Upper lobe of left lung (tissue), 6 donors: ENCODE results near the gene BIRC3. TPM values are rescaled to one million over a fixed set of nuclear protein-coding genes. Genes with fewer than 3 reads are reported as not detected.

Source experiments
- ATAC-seq, 2 donors: fragments of 200-7000 bp; cut with Tn5 transposase; one replicate each; pipeline ENCODE4 v1.9.1; 2022; ENCODE audit warnings: mild to moderate bottlenecking in 2 of 2, moderate library complexity in 2 of 2; ENCODE audit not compliant: low FRiP score in 2 of 2
- DNase-seq, 2 donors: peaks; one replicate each; pipeline ENCODE4 v3.0.0-alpha.2; 2019 to 2020
- H3K27ac ChIP-seq, 4 donors: fragments of 200-600 bp; sonication (generic); one replicate each; pipeline ENCODE4 v1.5.1; 2016 to 2019
- H3K27me3 ChIP-seq, 4 donors: fragments of 200-600 bp; sonication (generic); one replicate each; pipeline ENCODE4 v1.5.1; 2017 to 2019
- H3K36me3 ChIP-seq, 4 donors: fragments of 200-600 bp; sonication (generic); one replicate each; pipeline ENCODE4 v1.5.1; 2016 to 2019
- H3K4me1 ChIP-seq, 4 donors: fragments of 200-600 bp; sonication (generic); one replicate each; pipeline ENCODE4 v1.5.1; 2018 to 2019
- H3K4me3 ChIP-seq, 4 donors: fragments of 200-600 bp; sonication (generic); one replicate each; pipeline ENCODE4 v1.5.1; 2017 to 2019; ENCODE audit warnings: mild to moderate bottlenecking in 2 of 4, moderate library complexity in 1 of 4
- H3K9me3 ChIP-seq, 4 donors: fragments of 200-600 bp; sonication (generic); one replicate each; pipeline ENCODE4 v1.5.1; 2018 to 2019
- CTCF ChIP-seq, 6 experiments: fragments of 450-650 bp in 4 of 6; fragments of 200-600 bp in 2 of 6; sonication (generic) in 2 of 6; IDR thresholded peaks; one replicate each; pipeline ENCODE4 v1.5.1; 2016 to 2019; ENCODE audit warnings: antibody characterized with exemption in 6 of 6
- EP300 ChIP-seq, 4 donors: sonication (generic); formaldehyde crosslinking; IDR thresholded peaks; one replicate each; pipeline ENCODE4 v1.5.1; 2017; ENCODE audit warnings: antibody characterized with exemption in 4 of 4, control low read depth in 2 of 4
- POLR2A ChIP-seq, 4 donors: fragments of 450-650 bp; IDR thresholded peaks; one replicate each; pipeline ENCODE4 v1.5.1; 2016 to 2017; ENCODE audit warnings: antibody characterized with exemption in 4 of 4, mild to moderate bottlenecking in 2 of 4
- POLR2AphosphoS5 ChIP-seq, 2 donors: sonication (generic); formaldehyde crosslinking; IDR thresholded peaks; one replicate each; pipeline ENCODE4 v1.5.1; 2017; ENCODE audit warnings: antibody characterized with exemption in 2 of 2
- WGBS, 2 donors: methylation state at CpG; one replicate each; pipeline ENCODE4 v1.1.5; 2017 to 2018; 5-methylcytosine and 5-hydroxymethylcytosine counted together
- total RNA-seq, 6 donors: library from RNA; depleted of rRNA in 4 of 6; stranded (reverse); fragments of >200 nt in 4 of 6; gene quantifications; one replicate each; pipeline versions ENCODE4 v1.1.0 to v1.2.1, GENCODE V29; 2016 to 2021
- donor health status: DM: no; HTN: no; CAD: no; lungs with moderate emphysema.
- donor health status: DM: no; HTN: yes; CAD: no; lungs with severe emphysema.

The BIRC3 gene
- total RNA-seq, 6 donors from 2014 or later: 8.8 to 39.5 (median 19.1) TPM

DNA sequence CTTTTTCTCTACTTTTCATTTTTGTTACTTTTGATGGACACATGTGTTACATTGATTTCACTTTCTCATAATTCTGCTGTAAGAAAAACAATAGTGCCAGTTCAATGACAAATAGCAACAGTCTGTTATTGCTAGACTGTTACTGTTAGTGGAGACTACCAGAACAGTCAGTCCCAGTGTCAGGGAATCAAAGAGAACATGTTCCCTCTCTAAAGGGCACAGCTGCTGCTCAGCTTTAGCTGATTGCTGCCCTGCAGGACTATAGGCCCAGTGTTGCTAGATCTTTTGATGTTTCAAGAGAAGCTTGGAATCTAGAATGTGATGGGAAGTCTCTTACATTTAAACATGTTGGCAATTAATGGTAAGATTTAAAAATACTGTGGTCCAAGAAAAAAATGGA, 3.4 kb downstream of the BIRC3 start:
- Histone ChIP-seq H3K4me3 (peak overlapping the region in 1 of 4 donors; percentile 62), H3K36me3 (peaks cover 0 to under 1% (median 0%) of the 10 kb centered on the region in 4 donors), H3K9me3 (no peaks in the 10 kb centered on the region), H3K27me3 (no peaks in the 10 kb centered on the region), H3K4me1 (peaks cover 3 to 37% (median 34%) of the 10 kb centered on the region in 4 donors), H3K27ac (peak overlapping the region in 3 of 4 donors; percentile 73 to 83 (median 80))
- DNase-seq (no peak), ATAC-seq (no peak)
- TF ChIP-seq POLR2AphosphoS5 (IDR thresholded peaks at IDR 0.05) (peak in 1 of 2 donors; percentile 64), EP300 (IDR thresholded peaks at IDR 0.05) (peak in 2 of 4 donors; percentile 71 to 74), CTCF (IDR thresholded peaks at IDR 0.05) (no peak)

DNA sequence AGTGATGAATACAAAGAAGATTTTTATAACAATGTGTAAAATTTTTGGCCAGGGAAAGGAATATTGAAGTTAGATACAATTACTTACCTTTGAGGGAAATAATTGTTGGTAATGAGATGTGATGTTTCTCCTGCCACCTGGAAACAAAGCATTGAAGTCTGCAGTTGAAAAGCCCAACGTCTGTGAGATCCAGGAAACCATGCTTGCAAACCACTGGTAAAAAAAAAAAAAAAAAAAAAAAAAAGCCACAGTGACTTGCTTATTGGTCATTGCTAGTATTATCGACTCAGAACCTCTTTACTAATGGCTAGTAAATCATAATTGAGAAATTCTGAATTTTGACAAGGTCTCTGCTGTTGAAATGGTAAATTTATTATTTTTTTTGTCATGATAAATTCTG, 5.3 kb downstream of the BIRC3 start:
- TF ChIP-seq POLR2A (IDR thresholded peaks at IDR 0.05) (no peak), EP300 (IDR thresholded peaks at IDR 0.05) (no peak), POLR2AphosphoS5 (IDR thresholded peaks at IDR 0.05) (no peak), CTCF (IDR thresholded peaks at IDR 0.05) (no peak)
- H3K4me1 ChIP-seq: peaks cover 3 to 37% (median 27%) of the 10 kb centered on the region in 4 donors
- WGBS, 2 donors: 36 to 43% methylated on average over 2 of the region's 2 CpGs
- H3K9me3 ChIP-seq: no peaks in the 10 kb centered on the region
- H3K27ac ChIP-seq: no peak overlapping the region
- peaks cover 0 to 18% (median 5%) of the 10 kb centered on the region in 4 donors for H3K36me3 ChIP-seq
- no peaks in the 10 kb centered on the region for H3K27me3 ChIP-seq
- no peak overlapping the region for H3K4me3 ChIP-seq
- ATAC-seq (no peak), DNase-seq (no peak)

- Histone ChIP-seq H3K27ac (peak overlapping the region in 1 of 4 donors; percentile 9), H3K4me1 (peaks cover 3 to 29% (median 20%) of the 10 kb centered on the region in 4 donors)
- WGBS, 2 donors: 96 to 100% methylated on average over 1 of the region's 1 CpG
Observed at GRCh38 chr11:102323542-102324251, 6.4 kb downstream of the BIRC3 start.

DNA sequence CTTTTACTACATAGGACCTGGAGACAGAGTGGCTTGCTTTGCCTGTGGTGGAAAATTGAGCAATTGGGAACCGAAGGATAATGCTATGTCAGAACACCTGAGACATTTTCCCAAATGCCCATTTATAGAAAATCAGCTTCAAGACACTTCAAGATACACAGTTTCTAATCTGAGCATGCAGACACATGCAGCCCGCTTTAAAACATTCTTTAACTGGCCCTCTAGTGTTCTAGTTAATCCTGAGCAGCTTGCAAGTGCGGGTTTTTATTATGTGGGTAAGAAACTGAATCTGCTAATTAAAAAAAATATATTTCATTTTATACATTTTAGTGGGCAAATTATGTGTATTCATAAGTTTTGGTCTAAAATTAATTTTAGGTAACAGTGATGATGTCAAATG, 7.8 kb downstream of the BIRC3 start:
- DNase-seq: no peak
- Histone ChIP-seq H3K27me3 (no peaks in the 10 kb centered on the region), H3K27ac (no peak overlapping the region), H3K36me3 (peaks cover 8 to 43% (median 11%) of the 10 kb centered on the region in 4 donors), H3K9me3 (no peaks in the 10 kb centered on the region), H3K4me3 (no peak overlapping the region), H3K4me1 (peaks cover 3 to 23% (median 10%) of the 10 kb centered on the region in 4 donors)
- WGBS, 2 donors: 88 to 92% methylated on average over 3 of the region's 3 CpGs
- TF ChIP-seq CTCF (IDR thresholded peaks at IDR 0.05): peak in 1 of 6 experiments; percentile 12
- TF ChIP-seq POLR2A (IDR thresholded peaks at IDR 0.05): no peak
- ATAC-seq: no peak

More at GRCh38 chr11:102323542-102324251, 6.4 kb downstream of the BIRC3 start:
- no peak for TF ChIP-seq POLR2A (IDR thresholded peaks at IDR 0.05)
- TF ChIP-seq CTCF (IDR thresholded peaks at IDR 0.05): no peak
- TF ChIP-seq POLR2AphosphoS5 (IDR thresholded peaks at IDR 0.05): no peak
- TF ChIP-seq EP300 (IDR thresholded peaks at IDR 0.05): no peak
- peaks cover under 1 to 29% (median 8%) of the 10 kb centered on the region in 4 donors for H3K36me3 ChIP-seq
- no peak overlapping the region for H3K4me3 ChIP-seq
- H3K9me3 ChIP-seq: no peaks in the 10 kb centered on the region
- H3K27me3 ChIP-seq: no peaks in the 10 kb centered on the region
- DNase-seq (no peak), ATAC-seq (no peak)

- H3K9me3 ChIP-seq: no peaks in the 10 kb centered on the region
- peaks cover 13 to 79% (median 19%) of the 10 kb centered on the region in 4 donors for H3K36me3 ChIP-seq
- TF ChIP-seq POLR2AphosphoS5 (IDR thresholded peaks at IDR 0.05) (no peak), EP300 (IDR thresholded peaks at IDR 0.05) (no peak), CTCF (IDR thresholded peaks at IDR 0.05) (no peak), POLR2A (IDR thresholded peaks at IDR 0.05) (no peak)
- no peak for ATAC-seq
- WGBS, 2 donors: 93 to 96% methylated on average over 1 of the region's 1 CpG
- no peaks in the 10 kb centered on the region for H3K27me3 ChIP-seq
- no peak for DNase-seq
- no peak overlapping the region for H3K27ac ChIP-seq
- no peak overlapping the region for H3K4me3 ChIP-seq
- H3K4me1 ChIP-seq: peaks cover 0 to 7% (median 0%) of the 10 kb centered on the region in 4 donors
Observed at GRCh38 chr11:102328748-102329147, 11.5 kb downstream of the BIRC3 start.
